HL-60/S4 treated with phorbol 12-myristate 13-acetate at 8.2 ng/mL for 4 days and 3 days (cell line): ENCODE results near the gene PAX9.

Experiments
- in situ Hi-C: fragments of 300-500 bp; cut with MboI; formaldehyde crosslinking; loops from 2 replicates; pipeline ENCODE4 v1.15.0; 2022; ENCODE audit warnings: low sequenced_read_pairs

PAX9 gene

DNA sequence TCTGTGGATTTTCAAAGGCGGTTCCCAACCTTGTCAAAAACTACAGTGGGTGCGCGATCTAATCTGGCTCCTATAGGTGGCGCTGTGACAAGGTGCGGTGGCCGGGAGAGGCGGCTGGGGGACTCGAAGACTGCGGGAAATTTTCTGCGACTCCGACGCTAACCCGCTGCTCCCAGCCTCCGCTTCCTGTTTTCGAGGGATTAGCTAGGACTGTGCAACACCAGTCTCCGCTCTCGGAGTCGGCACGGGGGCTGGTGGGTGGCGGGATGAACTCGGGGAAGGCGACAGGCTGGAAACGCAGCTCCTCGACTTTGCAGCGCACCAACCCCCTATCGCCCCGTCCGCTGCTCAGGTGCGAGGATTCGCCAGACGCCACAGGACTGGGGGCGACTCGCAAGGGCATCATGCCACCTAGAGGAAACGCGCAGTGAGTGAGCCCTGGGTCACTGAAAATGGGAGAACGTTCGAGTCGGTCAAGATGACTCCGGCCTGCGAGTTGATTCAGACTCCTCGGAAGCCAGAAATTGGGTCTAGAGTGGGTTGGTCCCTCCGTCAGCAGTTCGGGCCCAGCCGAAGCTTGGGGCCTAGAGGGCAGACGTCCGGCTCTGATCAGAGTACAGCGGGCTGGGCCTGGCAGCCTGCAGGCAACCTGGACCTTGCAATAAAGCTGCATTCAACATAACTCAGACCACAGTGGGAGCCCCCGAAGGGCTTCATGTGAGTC, 5.5 kb upstream of the PAX9 start:
- in situ Hi-C loops = no loop called here

DNA sequence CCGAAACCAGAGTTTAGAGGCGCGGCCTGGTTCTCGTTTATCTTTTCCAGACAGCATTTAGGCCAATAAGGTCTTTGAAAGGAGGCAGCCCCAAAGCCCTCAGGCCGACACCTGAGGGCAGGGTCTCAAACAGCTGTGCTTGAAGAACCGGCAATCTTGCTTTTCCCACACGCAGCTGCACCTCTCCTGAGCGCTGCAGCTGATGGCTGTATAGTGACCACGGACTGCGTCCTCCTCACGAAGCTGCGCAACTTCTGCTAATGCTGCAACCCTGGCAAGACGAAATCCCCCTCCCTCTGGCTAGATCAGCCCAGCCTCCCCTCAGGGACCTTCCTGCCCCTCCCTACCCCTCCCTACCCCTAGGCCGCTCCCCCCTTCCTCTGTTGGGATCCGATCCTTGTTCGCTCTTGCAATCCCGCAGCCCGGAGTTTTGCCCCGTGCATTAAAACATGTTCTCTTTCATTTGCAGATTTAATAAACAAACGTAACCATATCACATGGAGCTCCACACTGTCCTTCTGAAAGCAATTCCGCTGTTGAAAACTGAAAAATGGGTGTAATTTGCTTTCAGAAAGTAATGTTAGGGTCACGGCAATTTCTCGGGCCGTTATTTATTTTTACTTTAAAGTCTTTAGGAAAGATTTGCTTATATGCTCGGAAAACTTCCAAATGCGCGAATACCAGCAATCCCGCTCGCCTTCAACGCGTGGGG, 4.8 kb upstream of the PAX9 start:
- in situ Hi-C loops = no loop called here

DNA sequence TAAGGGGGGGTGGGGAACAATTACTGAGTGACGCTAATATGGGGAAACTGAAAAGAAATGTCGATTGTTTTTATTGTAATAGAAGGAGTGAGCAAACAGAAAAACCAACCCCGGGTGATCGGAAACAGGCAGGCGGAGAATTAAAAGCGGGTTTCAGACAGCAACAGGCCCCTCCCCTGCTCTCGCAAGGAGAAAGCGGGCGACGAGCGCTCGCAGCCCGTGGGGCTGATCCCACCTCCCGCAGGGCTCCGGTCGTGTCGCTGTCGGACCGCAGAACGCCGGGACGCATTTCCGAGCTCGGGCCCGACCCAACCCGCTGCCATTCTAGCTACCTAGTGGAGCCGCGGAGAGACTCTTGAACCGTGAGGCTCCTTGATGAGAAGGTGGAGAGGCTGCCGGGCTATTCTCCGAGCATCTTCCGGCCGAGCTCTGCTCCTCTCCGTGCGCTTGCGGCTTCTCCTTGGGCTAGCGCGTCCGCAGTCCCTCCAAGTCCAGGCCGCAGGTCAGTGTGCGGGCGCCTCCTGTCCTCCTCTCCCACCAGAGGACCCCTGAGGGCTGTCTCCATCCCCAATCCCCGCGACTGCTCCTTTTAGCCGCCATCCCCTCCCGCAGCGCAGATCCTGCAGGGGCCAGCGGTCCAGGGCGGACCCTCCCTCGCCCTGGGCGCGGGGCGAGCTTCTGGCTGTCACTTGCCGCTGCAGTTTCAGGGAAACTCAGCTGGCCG, 4.1 kb upstream of the PAX9 start:
- in situ Hi-C loops = no loop called here

DNA sequence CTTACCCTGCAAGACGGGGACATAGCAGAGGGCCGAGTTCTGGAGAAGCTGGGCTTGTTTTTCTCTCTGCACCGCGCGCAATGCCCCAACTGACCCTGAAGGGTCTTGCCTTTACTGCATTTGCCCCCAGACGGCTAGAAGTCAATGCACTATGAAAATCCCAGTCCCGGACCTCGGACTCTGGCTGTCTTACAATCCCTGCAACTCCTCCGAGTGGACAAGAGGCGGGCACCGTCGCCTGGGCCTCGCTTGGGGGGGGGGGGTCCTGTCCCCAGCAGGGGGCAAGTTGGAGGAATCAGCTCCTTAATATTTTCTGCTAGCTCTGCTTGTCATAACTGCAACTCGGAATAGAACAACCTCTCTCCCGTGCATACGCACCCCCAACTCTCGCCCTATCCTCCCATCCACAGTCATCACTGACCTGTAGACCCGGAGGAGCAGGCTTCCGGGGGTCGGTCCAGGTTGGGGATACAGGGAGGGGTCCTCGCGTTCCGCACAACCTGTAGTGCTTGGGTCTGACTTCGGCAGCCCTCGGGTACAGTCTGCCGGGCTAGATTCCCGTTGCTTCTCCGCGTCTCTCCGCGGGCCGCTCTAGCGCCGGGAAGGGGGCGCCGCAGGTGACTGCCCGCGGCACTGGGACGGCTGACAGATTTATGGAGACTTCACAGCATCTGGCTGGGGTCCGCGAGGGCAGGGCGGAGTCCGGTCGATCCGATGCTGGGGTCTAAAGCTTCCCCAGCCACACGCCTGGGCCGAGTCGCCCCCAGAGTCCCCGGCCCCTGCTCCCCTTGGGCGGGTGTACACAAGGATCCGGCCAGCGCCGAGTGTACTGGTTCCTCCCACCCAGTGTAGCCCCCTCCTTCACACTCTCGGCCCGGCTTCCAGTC, 3.3 kb upstream of the PAX9 start:
- in situ Hi-C loops = no loop called here

DNA sequence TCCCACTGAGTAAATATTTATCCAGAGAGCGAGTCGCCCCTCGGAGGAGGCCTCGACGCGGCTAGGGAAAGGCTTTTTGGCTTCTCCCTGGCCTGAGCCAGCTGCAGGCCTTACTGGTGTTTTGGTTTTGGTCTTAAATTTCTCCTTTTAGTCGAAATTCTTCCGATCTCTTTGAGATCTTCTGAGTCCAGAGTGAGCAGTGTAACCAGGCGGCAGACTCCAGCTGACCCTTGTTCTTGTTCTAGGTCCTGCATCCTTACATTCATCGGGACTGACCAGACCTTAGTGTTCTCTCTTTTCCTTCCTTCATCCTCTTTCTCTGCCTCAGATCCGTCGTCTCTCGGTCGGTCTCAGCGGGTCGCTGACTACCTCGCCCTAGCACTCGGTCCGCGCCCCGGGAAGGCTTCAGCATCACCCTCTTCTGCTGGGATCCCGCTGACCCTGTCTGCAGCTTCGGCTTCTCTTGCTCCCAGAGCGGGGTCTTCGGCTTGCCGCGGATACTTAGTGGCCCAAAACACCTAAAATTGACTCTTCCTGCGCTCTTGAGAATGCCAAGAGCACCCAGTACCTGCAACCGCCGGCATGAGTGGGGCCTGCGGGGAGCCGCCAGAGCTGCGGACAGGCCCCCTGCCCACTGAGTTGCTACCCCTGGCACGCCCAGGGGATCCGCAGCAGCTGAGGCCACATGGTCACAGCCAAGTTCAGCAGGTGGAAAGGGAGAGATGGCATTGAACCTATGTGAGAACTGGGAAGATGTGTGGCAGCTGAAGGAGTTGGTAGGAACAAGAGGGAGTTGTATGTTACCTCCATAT, 2.4 kb upstream of the PAX9 start:
- in situ Hi-C loops = no loop called here

DNA sequence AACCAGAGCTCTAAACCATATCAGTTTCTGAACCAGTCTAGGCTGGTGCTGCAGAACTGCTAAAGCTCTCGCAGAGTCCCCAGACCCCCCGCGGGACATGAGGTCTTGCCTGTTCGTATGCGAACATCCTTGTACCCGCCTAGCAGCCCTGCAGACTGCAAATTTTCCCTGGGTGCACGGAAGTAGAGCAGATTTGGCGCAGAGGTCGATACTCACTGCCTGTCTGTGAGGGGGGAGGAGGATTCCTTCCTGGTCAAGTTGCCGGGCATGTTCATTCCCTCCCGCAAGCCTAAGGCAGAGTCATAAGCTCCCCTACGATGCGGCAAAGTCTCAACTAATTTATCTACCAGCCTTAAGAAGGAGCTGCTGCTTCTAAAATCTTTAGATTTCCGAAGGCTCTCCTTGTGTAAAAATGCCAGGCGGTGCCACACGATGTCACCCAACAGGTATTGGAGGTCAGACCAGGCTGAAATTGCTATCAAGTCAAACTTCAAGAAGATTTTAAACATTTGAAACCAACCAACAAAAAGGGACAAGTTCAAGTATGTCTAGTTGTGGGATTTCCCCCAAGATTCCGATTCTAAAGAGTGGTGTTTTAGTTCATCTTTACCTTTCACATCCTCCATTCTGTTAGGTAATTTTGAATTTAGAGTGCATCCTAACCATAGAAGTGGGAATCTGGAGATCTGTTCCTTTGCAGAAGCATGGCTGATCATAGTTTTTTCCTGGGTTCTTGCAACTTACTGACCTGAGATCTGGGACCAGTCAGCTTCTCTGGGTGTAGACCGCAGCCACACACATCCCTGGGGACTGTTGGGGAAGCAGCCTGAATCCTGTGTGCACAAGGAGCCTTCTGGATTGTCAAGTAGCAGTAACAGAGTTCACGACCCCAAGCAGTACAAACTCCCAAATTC, 1.6 kb upstream of the PAX9 start:
- in situ Hi-C loops = no loop called here

DNA sequence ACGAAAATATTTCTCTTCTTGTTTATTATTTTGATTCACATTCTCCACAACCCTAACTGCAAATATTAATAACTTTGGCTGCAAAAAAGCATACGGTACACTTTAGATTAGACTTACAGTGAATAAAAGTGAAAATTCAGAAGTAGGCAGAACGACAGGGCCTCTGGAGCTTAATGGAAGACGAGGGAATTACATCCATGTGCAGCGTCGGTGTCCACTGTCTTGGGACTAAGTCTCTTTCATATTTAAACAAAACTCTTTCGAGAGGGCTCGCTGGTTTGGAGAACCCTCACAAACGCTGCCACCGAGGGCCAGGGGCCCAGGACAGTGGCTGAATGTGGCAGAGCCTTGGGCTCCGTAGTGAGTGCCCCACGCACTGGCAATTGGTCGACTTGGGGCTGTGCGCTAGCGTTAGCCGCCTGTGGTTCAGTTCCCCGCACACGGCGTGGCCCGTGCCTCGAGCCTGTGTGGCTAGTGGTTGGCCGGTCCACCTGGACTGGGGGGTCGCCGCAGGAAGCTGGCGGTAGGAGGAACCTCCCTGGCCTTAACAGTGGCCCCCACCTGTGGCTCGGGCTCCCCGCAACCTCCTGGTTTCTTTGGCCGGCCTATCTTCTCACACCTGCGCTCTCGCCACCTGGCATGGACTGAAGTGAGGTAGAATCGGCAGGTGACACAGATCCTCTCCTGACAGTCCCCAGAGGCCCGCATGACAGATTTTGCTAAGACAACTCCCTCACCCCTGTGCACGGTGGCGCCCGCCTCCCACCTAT, 739 bp upstream of the PAX9 start:
- in situ Hi-C loops = no loop called here

DNA sequence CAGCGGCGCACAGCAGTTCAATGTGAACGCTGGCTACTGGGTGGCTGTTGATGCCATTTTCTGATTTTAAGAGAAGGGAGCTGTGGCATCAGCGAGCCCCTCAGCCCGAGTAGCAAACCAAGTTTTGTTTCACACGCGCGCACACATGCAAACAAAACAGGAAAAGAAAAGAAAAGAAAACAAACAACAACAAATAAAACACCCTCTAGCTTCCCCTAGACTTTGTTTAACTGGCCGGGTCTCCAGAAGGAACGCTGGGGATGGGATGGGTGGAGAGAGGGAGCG, 540 bp downstream of the PAX9 start:
- in situ Hi-C loops = no loop called here

DNA sequence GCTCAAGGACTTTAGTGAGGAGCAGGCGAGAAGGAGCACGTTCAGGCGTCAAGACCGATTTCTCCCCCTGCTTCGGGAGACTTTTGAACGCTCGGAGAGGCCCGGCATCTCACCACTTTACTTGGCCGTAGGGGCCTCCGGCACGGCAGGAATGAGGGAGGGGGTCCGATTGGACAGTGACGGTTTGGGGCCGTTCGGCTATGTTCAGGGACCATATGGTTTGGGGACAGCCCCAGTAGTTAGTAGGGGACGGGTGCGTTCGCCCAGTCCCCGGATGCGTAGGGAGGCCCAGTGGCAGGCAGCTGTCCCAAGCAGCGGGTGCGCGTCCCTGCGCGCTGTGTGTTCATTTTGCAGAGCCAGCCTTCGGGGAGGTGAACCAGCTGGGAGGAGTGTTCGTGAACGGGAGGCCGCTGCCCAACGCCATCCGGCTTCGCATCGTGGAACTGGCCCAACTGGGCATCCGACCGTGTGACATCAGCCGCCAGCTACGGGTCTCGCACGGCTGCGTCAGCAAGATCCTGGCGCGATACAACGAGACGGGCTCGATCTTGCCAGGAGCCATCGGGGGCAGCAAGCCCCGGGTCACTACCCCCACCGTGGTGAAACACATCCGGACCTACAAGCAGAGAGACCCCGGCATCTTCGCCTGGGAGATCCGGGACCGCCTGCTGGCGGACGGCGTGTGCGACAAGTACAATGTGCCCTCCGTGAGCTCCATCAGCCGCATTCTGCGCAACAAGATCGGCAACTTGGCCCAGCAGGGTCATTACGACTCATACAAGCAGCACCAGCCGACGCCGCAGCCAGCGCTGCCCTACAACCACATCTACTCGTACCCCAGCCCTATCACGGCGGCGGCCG, 1.1 kb downstream of the PAX9 start:
- in situ Hi-C loops = no loop called here

DNA sequence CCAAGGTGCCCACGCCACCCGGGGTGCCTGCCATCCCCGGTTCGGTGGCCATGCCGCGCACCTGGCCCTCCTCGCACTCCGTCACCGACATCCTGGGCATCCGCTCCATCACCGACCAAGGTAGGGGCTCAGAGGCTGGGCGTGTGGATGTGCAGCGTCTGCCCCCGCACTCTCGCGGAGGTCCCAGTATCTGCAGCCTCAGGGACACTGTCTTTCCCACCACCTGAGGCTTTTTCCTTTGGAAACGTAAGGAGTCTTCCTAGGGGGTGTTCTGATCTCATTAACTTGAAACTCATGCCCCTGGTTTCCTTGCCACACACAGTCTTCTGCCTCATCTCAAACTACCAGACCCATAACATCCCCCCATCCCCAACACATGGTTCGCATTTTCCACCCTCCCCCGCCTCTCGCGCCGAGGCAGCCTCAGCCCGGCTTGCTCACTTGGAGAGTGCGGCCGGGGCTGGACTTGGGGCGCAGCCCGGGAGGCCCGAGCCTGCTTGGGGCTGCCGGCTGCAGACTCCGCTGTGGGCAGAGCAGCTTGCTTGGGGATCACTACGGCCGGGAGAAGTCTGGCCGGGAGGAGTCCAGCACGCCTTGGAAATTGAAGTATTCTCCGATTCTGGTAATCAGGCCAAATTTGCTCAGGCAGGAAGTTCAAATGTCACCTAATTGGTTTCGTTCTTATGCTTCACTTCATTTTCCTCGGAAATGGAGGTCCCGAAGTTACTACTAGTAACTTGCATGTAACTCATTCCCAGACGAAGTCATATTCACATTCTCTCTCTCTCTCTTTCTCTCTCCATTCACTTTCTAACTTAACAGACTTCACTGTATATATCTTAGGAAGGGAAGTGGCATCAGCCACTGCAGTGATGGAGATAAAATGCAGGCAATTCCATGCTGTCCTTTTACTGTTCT, 2.0 kb downstream of the PAX9 start:
- in situ Hi-C loops = no loop called here

DNA sequence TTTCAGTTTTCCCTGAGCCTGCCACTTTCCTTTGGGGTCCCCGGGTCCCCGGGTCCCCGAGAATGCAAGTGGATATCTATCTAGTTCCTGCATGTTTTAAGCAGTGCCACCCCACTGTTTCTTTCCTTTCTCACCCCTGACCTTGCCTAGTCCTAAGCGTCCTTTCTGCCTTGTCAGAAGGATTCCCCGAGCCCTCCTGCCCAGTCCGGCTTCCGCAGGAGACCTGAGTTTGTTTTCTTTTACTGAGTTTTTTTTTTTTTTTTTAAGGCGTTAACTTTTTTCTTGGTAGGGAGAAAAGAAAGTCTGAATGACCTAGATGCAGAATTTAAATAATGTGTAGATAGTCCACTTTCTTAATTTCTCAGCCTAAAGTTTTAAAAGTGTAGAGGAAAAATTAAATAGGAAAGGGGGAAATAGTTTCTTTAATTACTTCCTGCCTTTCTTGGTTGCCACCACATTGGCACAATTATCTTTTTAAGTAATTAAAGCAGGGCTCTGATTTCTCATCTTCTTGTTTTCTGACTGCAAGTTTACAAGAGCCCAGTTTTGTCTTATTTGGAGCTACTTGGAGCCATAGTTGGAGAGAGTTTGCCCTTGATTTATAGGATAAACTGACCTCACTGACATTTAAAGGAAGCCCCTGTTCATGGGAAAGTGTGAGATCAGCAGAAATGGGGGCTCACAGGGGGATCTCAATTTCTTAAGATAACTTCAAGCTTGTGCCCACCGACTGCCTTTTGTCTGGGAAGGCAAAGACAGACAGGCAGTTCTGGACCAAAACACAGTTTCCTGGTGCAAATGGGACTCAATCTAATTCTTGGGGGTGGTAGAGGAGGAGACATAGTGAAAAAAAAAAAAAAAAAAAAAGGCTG, 2.9 kb downstream of the PAX9 start:
- in situ Hi-C loops = no loop called here

DNA sequence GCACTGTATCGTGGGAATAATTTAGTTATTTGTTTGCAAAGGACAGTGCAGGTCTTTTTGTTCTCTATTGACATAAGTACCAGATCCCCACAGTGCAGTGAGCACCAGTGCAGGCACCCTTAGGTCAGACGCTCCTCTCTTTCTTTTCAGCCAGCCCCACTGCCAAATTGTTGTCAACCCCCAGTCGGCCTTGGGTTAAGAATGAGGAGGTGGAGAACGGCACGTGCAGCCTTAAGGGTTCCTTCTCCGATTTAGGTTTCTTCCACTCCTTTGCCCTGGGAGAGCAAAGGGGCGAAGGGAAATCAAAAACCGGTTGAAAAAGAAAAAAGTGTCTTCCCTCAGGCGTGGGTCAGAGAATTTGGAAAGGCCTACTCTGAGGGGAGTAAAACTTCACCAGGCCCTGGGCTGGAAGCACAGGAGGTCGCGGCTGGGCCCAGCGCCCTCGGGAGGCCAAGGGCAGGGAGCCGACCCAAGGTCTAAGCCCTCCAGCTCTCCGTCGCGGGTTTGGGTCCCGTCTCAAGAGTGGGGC, 4.3 kb downstream of the PAX9 start:
- in situ Hi-C loops = no loop called here

DNA sequence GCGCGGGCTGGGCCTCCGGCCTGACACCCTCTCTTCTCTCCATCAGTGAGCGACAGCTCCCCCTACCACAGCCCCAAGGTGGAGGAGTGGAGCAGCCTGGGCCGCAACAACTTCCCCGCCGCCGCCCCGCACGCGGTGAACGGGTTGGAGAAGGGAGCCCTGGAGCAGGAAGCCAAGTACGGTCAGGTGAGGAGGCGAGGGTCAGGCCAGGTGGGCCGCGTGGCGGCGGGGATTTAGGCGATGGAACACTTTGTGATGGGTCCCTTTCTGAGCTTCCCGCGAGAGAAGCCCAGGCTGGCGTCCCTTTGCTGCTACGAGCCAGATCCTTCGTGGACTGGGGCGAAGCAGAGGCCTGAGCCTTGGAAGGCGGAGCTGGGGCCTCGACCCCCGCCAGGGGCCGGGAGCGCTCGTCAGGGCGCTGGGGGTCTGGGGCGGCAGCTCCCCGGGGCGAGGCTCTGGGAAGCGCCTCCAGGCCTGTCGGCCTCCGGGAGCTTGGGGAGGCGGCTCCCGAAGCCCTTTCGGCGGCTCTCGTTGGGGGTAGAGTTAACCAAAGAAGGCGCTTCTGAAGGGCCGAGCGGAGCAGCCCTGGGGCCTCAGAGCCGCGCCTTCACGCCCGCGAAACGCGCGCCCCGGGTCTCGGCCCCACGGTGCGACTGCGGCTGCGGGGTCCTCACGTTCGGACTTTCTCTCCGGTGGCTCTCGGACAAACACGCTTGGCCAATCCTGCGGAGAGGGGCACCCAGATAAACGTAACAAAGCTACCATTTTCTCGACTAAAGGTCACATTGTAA, 5.0 kb downstream of the PAX9 start:
- in situ Hi-C loops = no loop called here

DNA sequence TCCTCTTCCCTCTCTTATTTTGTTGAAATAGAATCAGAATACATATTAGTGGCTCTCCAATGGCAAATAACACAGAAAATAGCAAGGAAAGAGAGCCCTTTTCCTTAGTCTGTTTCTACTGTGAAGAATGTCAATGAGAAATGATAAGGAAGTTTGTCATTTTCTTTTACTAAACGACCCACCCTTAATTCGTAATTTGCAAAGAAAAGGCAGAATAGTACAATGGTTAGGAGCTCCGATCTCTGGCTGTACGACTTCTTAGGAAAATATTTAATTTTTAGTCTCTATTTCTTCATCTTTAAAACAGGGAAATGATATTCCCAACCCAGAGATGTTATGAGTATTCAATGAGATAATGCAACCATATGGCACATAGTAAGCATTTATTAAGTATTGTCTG, 6.0 kb downstream of the PAX9 start:
- in situ Hi-C loops = no loop called here

DNA sequence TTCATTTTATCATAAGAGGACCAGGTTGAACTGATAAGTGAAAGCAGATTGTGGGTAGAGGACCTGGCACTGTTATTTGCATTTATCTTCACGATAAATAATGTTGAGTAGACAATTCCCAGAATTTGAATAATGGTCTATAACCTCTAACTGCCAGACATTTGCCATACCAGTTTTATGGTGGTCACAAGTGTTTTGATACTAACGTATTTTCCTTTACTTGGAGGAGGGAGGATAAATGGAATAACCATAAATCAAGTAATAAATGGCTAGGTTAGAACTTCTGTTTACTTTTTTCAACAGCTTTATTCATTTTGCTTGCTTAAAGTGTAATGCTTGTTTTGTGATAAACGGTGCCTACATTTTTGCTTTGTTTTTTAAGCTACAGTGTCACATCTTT, 9.5 kb downstream of the PAX9 start:
- in situ Hi-C loops = no loop called here
